Smooth muscle cell (in vitro differentiated cells): ENCODE measurements around the gene PEMT. TPM values are rescaled to one million over a fixed set of nuclear protein-coding genes. Genes with fewer than 3 reads are reported as not detected.

Source experiments
- DNase-seq: peaks from one replicate; lab custom pipeline; 2025; ENCODE audit not compliant: unreplicated experiment; lab: John Stamatoyannopoulos, UW
- H2AFZ ChIP-seq: fragments of 200-600 bp; sonication (generic); 2 replicates; pipeline ENCODE4 v1.6.0; 2016; ENCODE audit warnings: antibody characterized with exemption, low read depth, mild to moderate bottlenecking
- H3F3A ChIP-seq: fragments of 200-600 bp; sonication (generic); 2 replicates; pipeline ENCODE4 v1.6.0; 2017; ENCODE audit warnings: antibody characterized with exemption, low read depth
- H3K27ac ChIP-seq: fragments of 200-600 bp; sonication (generic); 2 replicates; pipeline ENCODE4 v1.5.1; 2016; ENCODE audit warnings: low read depth, mild to moderate bottlenecking
- H3K27me3 ChIP-seq: fragments of 200-600 bp; sonication (generic); 2 replicates; pipeline ENCODE4 v1.6.1; 2016; ENCODE audit warnings: low read depth, mild to moderate bottlenecking
- H3K36me3 ChIP-seq: fragments of 200-600 bp; sonication (generic); 2 replicates; pipeline ENCODE4 v1.5.1; 2016; ENCODE audit warnings: low read depth
- H3K4me1 ChIP-seq: fragments of 200-600 bp; sonication (generic); 2 replicates; pipeline ENCODE4 v1.5.1; 2016; ENCODE audit warnings: low read depth
- H3K4me2 ChIP-seq: fragments of 200-600 bp; sonication (generic); 2 replicates; pipeline ENCODE4 v1.6.0; 2016; ENCODE audit warnings: mild to moderate bottlenecking
- H3K4me3 ChIP-seq: fragments of 200-600 bp; sonication (generic); 2 replicates; pipeline ENCODE4 v1.5.1; 2016; ENCODE audit warnings: mild to moderate bottlenecking
- H3K79me2 ChIP-seq: fragments of 200-600 bp; sonication (generic); 2 replicates; pipeline ENCODE4 v1.6.0; 2016; ENCODE audit warnings: low read depth, mild to moderate bottlenecking
- H3K9ac ChIP-seq: fragments of 200-600 bp; sonication (generic); 2 replicates; pipeline ENCODE4 v1.6.0; 2016; ENCODE audit warnings: low read depth
- H3K9me3 ChIP-seq: fragments of 200-600 bp; sonication (generic); replicated peaks from 2 replicates; pipeline ENCODE4 v1.5.1; 2016; ENCODE audit warnings: low read depth
- H4K20me1 ChIP-seq: fragments of 200-600 bp; sonication (generic); 2 replicates; pipeline ENCODE4 v1.6.0; 2016; ENCODE audit warnings: low read depth
- CTCF ChIP-seq: fragments of 200-600 bp; sonication (generic); IDR thresholded peaks from 2 replicates; pipeline ENCODE4 v1.5.1; 2017; ENCODE audit warnings: borderline replicate concordance, mild to moderate bottlenecking, antibody characterized with exemption; ENCODE audit not compliant: insufficient read depth, poor library complexity, severe bottlenecking
- WGBS: methylation state at CpG from one replicate; pipeline ENCODE4 v1.1.7; 2016; ENCODE audit warnings: low lambda C conversion rate; 5-methylcytosine and 5-hydroxymethylcytosine counted together
- polyA plus RNA-seq: library from polyadenylated mRNA; unstranded; fragments of >200 nt; fragmentation: Nextera tagmentation; extraction: Ambion mirVana; gene quantifications from 2 replicates; pipeline ENCODE4 v1.2.1, GENCODE V29; 2016
- total RNA-seq: library from RNA; depleted of rRNA; stranded (reverse); fragments of >200 nt; gene quantifications from 2 replicates; pipeline ENCODE4 v1.2.3, GENCODE V29; 2014

Gene PEMT
- total and polyA plus RNA-seq, 2 experiments from 2014 or later, result 43.8 to 69.9 TPM

- Histone ChIP-seq H3K9ac (no peak overlapping the region), H2AFZ (no peak overlapping the region), H3K36me3 (no peaks in the 10 kb centered on the region), H3K79me2 (no peaks in the 10 kb centered on the region), H3F3A (no peaks in the 10 kb centered on the region), H3K27me3 (no peaks in the 10 kb centered on the region), H4K20me1 (peaks cover 36% of the 10 kb centered on the region), H3K4me2 (no peak overlapping the region), H3K27ac (no peak overlapping the region), H3K4me1 (no peaks in the 10 kb centered on the region), H3K9me3 (no peaks in the 10 kb centered on the region), H3K4me3 (no peak overlapping the region)
- DNase-seq, result no peak
- WGBS, result 92% methylated on average over 10 of the region's 10 CpGs
- TF ChIP-seq CTCF, result no peak
These were observed 25.8 kb downstream of the PEMT start for GRCh38 chr17:17565471-17566339.

- no peak for DNase-seq
- Histone ChIP-seq H3K9ac (no peak overlapping the region), H3K79me2 (no peaks in the 10 kb centered on the region), H3K9me3 (no peaks in the 10 kb centered on the region), H3K4me3 (no peak overlapping the region), H3K4me1 (no peaks in the 10 kb centered on the region), H3K36me3 (no peaks in the 10 kb centered on the region), H2AFZ (no peak overlapping the region), H3K27ac (no peak overlapping the region), H4K20me1 (peaks cover 28% of the 10 kb centered on the region), H3F3A (no peaks in the 10 kb centered on the region), H3K4me2 (no peak overlapping the region), H3K27me3 (no peaks in the 10 kb centered on the region)
- 86% methylated on average over 5 of the region's 5 CpGs for WGBS
- no peak for TF ChIP-seq CTCF
These were observed 26.6 kb downstream of the PEMT start for GRCh38 chr17:17564896-17565295.

GRCh38 chr17:17564323-17564722 lies 27.2 kb downstream of the PEMT start:
- no peak overlapping the region for H2AFZ ChIP-seq
- H4K20me1 ChIP-seq, result peaks cover 30% of the 10 kb centered on the region
- no peaks in the 10 kb centered on the region for H3K27me3 ChIP-seq
- H3K4me3 ChIP-seq, result no peak overlapping the region
- DNase-seq, result no peak
- H3K4me1 ChIP-seq, result no peaks in the 10 kb centered on the region
- no peak for TF ChIP-seq CTCF
- no peaks in the 10 kb centered on the region for H3F3A ChIP-seq
- WGBS, result 100% methylated on average over 4 of the region's 4 CpGs
- no peaks in the 10 kb centered on the region for H3K36me3 ChIP-seq
- H3K4me2 ChIP-seq, result no peak overlapping the region
- H3K79me2 ChIP-seq, result no peaks in the 10 kb centered on the region
- no peak overlapping the region for H3K9ac ChIP-seq
- no peaks in the 10 kb centered on the region for H3K9me3 ChIP-seq
- no peak overlapping the region for H3K27ac ChIP-seq

- WGBS, result 99% methylated on average over 13 of the region's 13 CpGs
These were observed 28.0 kb downstream of the PEMT start for GRCh38 chr17:17563530-17563929.

More at GRCh38 chr17:17563530-17563929, 28.0 kb downstream of the PEMT start:
- peaks cover 31% of the 10 kb centered on the region for H4K20me1 ChIP-seq
- H3F3A ChIP-seq, result no peaks in the 10 kb centered on the region
- H3K79me2 ChIP-seq, result no peaks in the 10 kb centered on the region
- H3K27me3 ChIP-seq, result no peaks in the 10 kb centered on the region
- no peaks in the 10 kb centered on the region for H3K9me3 ChIP-seq
- no peak overlapping the region for H3K4me2 ChIP-seq
- no peak overlapping the region for H3K4me3 ChIP-seq
- no peak overlapping the region for H3K27ac ChIP-seq
- H3K36me3 ChIP-seq, result no peaks in the 10 kb centered on the region
- no peaks in the 10 kb centered on the region for H3K4me1 ChIP-seq
- no peak for TF ChIP-seq CTCF
- no peak overlapping the region for H2AFZ ChIP-seq
- DNase-seq, result no peak
- H3K9ac ChIP-seq, result no peak overlapping the region
